ENCODE results near the gene EYS. TPM values are rescaled to one million over a fixed set of nuclear protein-coding genes. Genes with fewer than 3 reads are reported as not detected.
A peak's percentile ranks its signal among the peaks of the same experiment; 100 is the strongest.

Gene EYS
- total and polyA plus RNA-seq, 2 of the 8 experiments (the other 6 are each of a cell fraction or from before 2014, with no cell fraction given), result 0.05 to 0.13 TPM

DNA sequence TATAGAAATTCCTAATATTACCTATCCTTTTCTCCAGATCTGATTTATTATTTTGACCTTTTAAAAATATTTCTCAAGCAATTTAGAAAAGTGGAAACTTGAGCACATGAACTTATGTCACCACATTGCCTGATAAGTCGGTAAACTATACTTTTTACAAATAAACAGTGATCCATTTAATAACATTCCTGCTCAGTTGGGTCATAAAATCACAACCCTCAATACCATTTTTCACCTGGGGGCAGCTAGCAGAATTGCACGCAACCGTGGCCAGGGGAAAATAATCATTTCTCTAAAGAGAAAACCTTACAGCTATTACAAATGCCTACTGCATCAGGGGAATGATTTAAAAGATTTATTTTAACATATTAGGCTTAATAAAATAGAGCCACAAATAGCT lies 1456.9 kb downstream of the EYS start:
- Histone ChIP-seq H3K4me1 (replicated peaks in 1 of 4; ENCODE audit: control insufficient read depth in 3 of 4, insufficient read depth in 4 of 4, low read length in 3 of 4) (no peaks in the 10 kb centered on the region), H2BK120ac (replicated peaks; ENCODE audit: low read depth, low read length) (no peak overlapping the region), H3K9me3 (ENCODE audit: insufficient read depth in 2 of 2, low read depth in 1 of 2, low read length in 1 of 2) (no peaks in the 10 kb centered on the region), H3K9ac (replicated peaks in 1 of 4; ENCODE audit: extremely low read depth in 1 of 4, low read depth in 3 of 4, low read length in 3 of 4) (no peak overlapping the region), H2BK15ac (ENCODE audit: low read length) (no peak overlapping the region), H2AK5ac (ENCODE audit: low read depth, low read length) (no peak overlapping the region), H2BK5ac (ENCODE audit: low read depth, low read length) (no peak overlapping the region), H3K14ac (ENCODE audit: insufficient read length) (no peak overlapping the region), H2BK20ac (ENCODE audit: low read length) (no peak overlapping the region), H4K20me1 (replicated peaks in 1 of 2; ENCODE audit: control insufficient read depth in 1 of 2, insufficient read depth in 2 of 2, low read length in 2 of 2) (no peaks in the 10 kb centered on the region), H2BK12ac (ENCODE audit: low read depth, low read length) (no peak overlapping the region), H3K4me2 (ENCODE audit: insufficient read depth in 1 of 2, low read depth in 2 of 2, low read length in 2 of 2) (no peak overlapping the region), H4K5ac (ENCODE audit: insufficient read length, low read depth, low read length) (no peak overlapping the region), H3K36me3 (ENCODE audit: control insufficient read depth in 2 of 4, insufficient read depth in 4 of 4, low read length in 3 of 4) (no peaks in the 10 kb centered on the region), H3K4me3 (ENCODE audit: extremely low read depth in 1 of 4, insufficient read depth in 2 of 4, low read depth in 3 of 4, low read length in 4 of 4) (no peak overlapping the region), H3K4ac (replicated peaks; ENCODE audit: insufficient read length, low read depth, low read length) (no peak overlapping the region), H3K56ac (replicated peaks; ENCODE audit: insufficient read length, low read depth, low read length) (no peak overlapping the region), H3K27me3 (replicated peaks in 1 of 4; ENCODE audit: control insufficient read depth in 3 of 4, extremely low read depth in 1 of 4, insufficient read depth in 3 of 4, low read length in 3 of 4) (no peaks in the 10 kb centered on the region), H3K27ac (ENCODE audit: low read depth, low read length) (no peak overlapping the region), H2AFZ (ENCODE audit: low read length) (no peak overlapping the region), H3K23ac (ENCODE audit: insufficient read length) (no peak overlapping the region), H4K91ac (replicated peaks; ENCODE audit: insufficient read length, low read length) (no peak overlapping the region), H3K18ac (ENCODE audit: extremely low read depth, low read length) (no peak overlapping the region), H3K79me2 (ENCODE audit: control insufficient read depth in 1 of 2, insufficient read depth in 2 of 2, low read length in 2 of 2) (no peaks in the 10 kb centered on the region), H3K79me1 (ENCODE audit: low read depth, low read length) (no peaks in the 10 kb centered on the region), H4K8ac (ENCODE audit: extremely low read depth, insufficient read depth, low read length) (no peak overlapping the region), H3K23me2 (ENCODE audit: low read depth, low read length) (no peaks in the 10 kb centered on the region; the same call in 1 of the 2 replicates)
- WGBS, 2 experiments (ENCODE audit: extremely low coverage in 1 of 2, insufficient coverage in 1 of 2, insufficient read length in 1 of 2, insufficient replicate concordance in 2 of 2, low coverage in 1 of 2, low lambda C conversion rate in 2 of 2, missing lambda C conversion rate in 1 of 2), result 86% methylated on average over 3 of the region's 3 CpGs; no CpG with 5 or more reads in 1 of the 2 experiments
- TF ChIP-seq EGR1 (IDR thresholded peaks at IDR 0.05; ENCODE audit: borderline replicate concordance, low read depth, low read length), result no peak
- TF ChIP-seq, protein P1, sequence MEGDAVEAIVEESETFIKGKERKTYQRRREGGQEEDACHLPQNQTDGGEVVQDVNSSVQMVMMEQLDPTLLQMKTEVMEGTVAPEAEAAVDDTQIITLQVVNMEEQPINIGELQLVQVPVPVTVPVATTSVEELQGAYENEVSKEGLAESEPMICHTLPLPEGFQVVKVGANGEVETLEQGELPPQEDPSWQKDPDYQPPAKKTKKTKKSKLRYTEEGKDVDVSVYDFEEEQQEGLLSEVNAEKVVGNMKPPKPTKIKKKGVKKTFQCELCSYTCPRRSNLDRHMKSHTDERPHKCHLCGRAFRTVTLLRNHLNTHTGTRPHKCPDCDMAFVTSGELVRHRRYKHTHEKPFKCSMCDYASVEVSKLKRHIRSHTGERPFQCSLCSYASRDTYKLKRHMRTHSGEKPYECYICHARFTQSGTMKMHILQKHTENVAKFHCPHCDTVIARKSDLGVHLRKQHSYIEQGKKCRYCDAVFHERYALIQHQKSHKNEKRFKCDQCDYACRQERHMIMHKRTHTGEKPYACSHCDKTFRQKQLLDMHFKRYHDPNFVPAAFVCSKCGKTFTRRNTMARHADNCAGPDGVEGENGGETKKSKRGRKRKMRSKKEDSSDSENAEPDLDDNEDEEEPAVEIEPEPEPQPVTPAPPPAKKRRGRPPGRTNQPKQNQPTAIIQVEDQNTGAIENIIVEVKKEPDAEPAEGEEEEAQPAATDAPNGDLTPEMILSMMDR (IDR thresholded peaks at IDR 0.05; ENCODE audit: control extremely low read depth in 1 of 3, insufficient read depth in 1 of 3, low read depth in 1 of 3, low read length in 3 of 3), result peak; percentile 16 to 35 (median 22)
- CTCF ChIA-PET (ENCODE audit: partially characterized antibody), result interaction anchor here (0.8 to 1.2 kb wide), 2 partner anchors 41 to 87 kb away, joined by 3 to 4 read pairs; no protein-coding TSS in a partner anchor
- POLR2A ChIA-PET (ENCODE audit: partially characterized antibody), result no interaction called here
- FAIRE-seq, result no peak
- DNase-seq (ENCODE audit: low read depth in 1 of 2, low spot score in 2 of 2), result no peak

Data from H1 (cell line).